Vagina (tissue), 2 donors: ENCODE measurements around the gene DNAJB1.

ENCODE experiments used
- CTCF ChIP-seq, 3 experiments: fragments of 450-650 bp in 2 of 3; fragments of 200-600 bp in 1 of 3; sonication (generic) in 1 of 3; IDR thresholded peaks; one replicate each; pipeline ENCODE4 v1.5.1; 2017 to 2019; ENCODE audit warnings: antibody characterized with exemption in 3 of 3, mild to moderate bottlenecking in 2 of 3, moderate library complexity in 2 of 3
- POLR2AphosphoS5 ChIP-seq, 2 donors: sonication (generic); formaldehyde crosslinking; IDR thresholded peaks; one replicate each; pipeline ENCODE4 v1.9.0; 2017; ENCODE audit warnings: antibody characterized with exemption in 2 of 2, mild to moderate bottlenecking in 2 of 2, low read depth in 1 of 2; ENCODE audit not compliant: insufficient read depth in 1 of 2

GRCh38 chr19:14533450-14533849 is 15.3 kb upstream of the DNAJB1 start:
- no peak for TF ChIP-seq CTCF (IDR thresholded peaks at IDR 0.05)
- no peak for TF ChIP-seq POLR2AphosphoS5 (IDR thresholded peaks at IDR 0.05; ENCODE audit: insufficient read depth in 1 of 2, low read depth in 1 of 2)
